K562 (cell line): ENCODE data around the gene APOM. TPM values are rescaled to one million over a fixed set of nuclear protein-coding genes. Genes with fewer than 3 reads are reported as not detected.
A peak's percentile ranks its signal among the peaks of the same experiment; 100 is the strongest.

ENCODE experiments used
- DMBX1 ChIP-seq: fragments of 250-450 bp; sonication (Bioruptor Pico); IDR thresholded peaks from 2 replicates; pipeline ENCODE4 v1.8.0; 2022; ENCODE audit warnings: inconsistent platforms, mild to moderate bottlenecking, moderate library complexity, borderline replicate concordance
- DPF2 ChIP-seq: fragments of 450-650 bp; IDR thresholded peaks from 2 replicates; pipeline ENCODE4 v1.6.1; 2016
- EGR1 ChIP-seq: fragments of 450-650 bp; conservative IDR thresholded peaks from 2 replicates; pipeline ENCODE4 v1.6.1; 2017; ENCODE audit warnings: mild to moderate bottlenecking
- ESRRB ChIP-seq: fragments of 250-450 bp; sonication (Bioruptor Pico); IDR thresholded peaks from 2 replicates; pipeline ENCODE4 v1.5.0; 2020; ENCODE audit warnings: mild to moderate bottlenecking, moderate library complexity, borderline replicate concordance
- HMG20B ChIP-seq: fragments of 250-450 bp; sonication (Bioruptor Pico); IDR thresholded peaks from 2 replicates; pipeline ENCODE4 v1.5.0; 2021; ENCODE audit warnings: mild to moderate bottlenecking
- JUN ChIP-seq, 2 experiments: sonication (generic) in 1 of 2; formaldehyde crosslinking in 1 of 2; IDR thresholded peaks; 2 replicates each; pipeline versions ENCODE4 v1.6.1 to v1.8.0; 2012 to 2022; ENCODE audit warnings: borderline replicate concordance in 2 of 2, mild to moderate bottlenecking in 2 of 2, improper control_type of control experiment in 1 of 2, low read depth in 1 of 2, low read length in 1 of 2, missing genetic modification reagents in 1 of 2
- KDM5B ChIP-seq: fragments of 200-600 bp; sonication (generic); IDR thresholded peaks from 2 replicates; pipeline ENCODE4 v1.6.1; 2012; ENCODE audit warnings: low read depth, mild to moderate bottlenecking, moderate library complexity, low read length, control low read depth, inconsistent platforms; ENCODE audit not compliant: insufficient replicate concordance
- L3MBTL2 ChIP-seq: fragments of 450-650 bp; IDR thresholded peaks from 2 replicates; pipeline ENCODE4 v1.6.1; 2016; ENCODE audit warnings: mild to moderate bottlenecking, moderate library complexity
- MAFF ChIP-seq: IDR thresholded peaks from 2 replicates; pipeline ENCODE4 v1.6.1; 2012; ENCODE audit warnings: low read length, improper control_type of control experiment
- MTA2 ChIP-seq: fragments of 450-650 bp; IDR thresholded peaks from 2 replicates; pipeline ENCODE4 v1.6.1; 2016; ENCODE audit warnings: low read depth
- NCOA2 ChIP-seq, 2 experiments: fragments of 450-650 bp; IDR thresholded peaks; 2 replicates each; pipeline ENCODE4 v1.6.1; 2018; ENCODE audit warnings: mild to moderate bottlenecking in 2 of 2, moderate library complexity in 1 of 2; ENCODE audit not compliant: partially characterized antibody in 2 of 2
- NELFE ChIP-seq: IDR thresholded peaks from 2 replicates; pipeline ENCODE4 v1.6.1; 2011; ENCODE audit warnings: mild to moderate bottlenecking; ENCODE audit not compliant: insufficient read depth, insufficient read length
- POLR3G ChIP-seq: IDR thresholded peaks from 2 replicates; pipeline ENCODE4 v1.6.1; 2011; ENCODE audit not compliant: insufficient read length, insufficient replicate concordance; ENCODE audit errors: extremely low read depth
- RBBP5 ChIP-seq: fragments of 200-600 bp; sonication (generic); IDR thresholded peaks from 2 replicates; pipeline ENCODE4 v1.6.1; 2012; ENCODE audit warnings: borderline replicate concordance, mild to moderate bottlenecking, low read length, control low read depth, inconsistent platforms; ENCODE audit not compliant: insufficient read depth, poor library complexity, severe bottlenecking
- RBM15 ChIP-seq: fragments of 200-400 bp; formaldehyde crosslinking; IDR thresholded peaks from 2 replicates; pipeline ENCODE4 v1.6.1; 2018; ENCODE audit warnings: mild to moderate bottlenecking, low read length, moderate library complexity; ENCODE audit not compliant: insufficient read depth
- RFX7 ChIP-seq: fragments of 250-450 bp; sonication (Bioruptor Pico); IDR thresholded peaks from 2 replicates; pipeline ENCODE4 v1.5.1; 2021; ENCODE audit warnings: mild to moderate bottlenecking
- SMAD4 ChIP-seq: fragments of 250-450 bp; sonication (Bioruptor Pico); conservative IDR thresholded peaks from 2 replicates; pipeline ENCODE4 v1.8.0; 2021; ENCODE audit warnings: inconsistent platforms, mild to moderate bottlenecking, moderate library complexity
- SMARCA5 ChIP-seq: fragments of 450-650 bp; IDR thresholded peaks from 2 replicates; pipeline ENCODE4 v1.6.1; 2016
- TAF7 ChIP-seq: fragments of 450-650 bp; IDR thresholded peaks from 2 replicates; pipeline ENCODE4 v1.6.1; 2016; ENCODE audit warnings: missing genetic modification characterization, missing compliant biosample characterization
- TBL1XR1 ChIP-seq, 2 experiments: IDR thresholded peaks; 2 replicates each; pipeline ENCODE4 v1.6.1; 2012; ENCODE audit warnings: improper control_type of control experiment in 2 of 2, low read length in 2 of 2, mild to moderate bottlenecking in 1 of 2
- ZNF124 ChIP-seq: sonication (generic); formaldehyde crosslinking; IDR thresholded peaks from 2 replicates; pipeline ENCODE4 v1.8.1; 2022; ENCODE audit warnings: missing genetic modification reagents
- polyA plus RNA-seq, 8 experiments: library from polyadenylated mRNA; depleted of rRNA in 4 of 8; stranded (reverse) in 5 of 8; unstranded in 3 of 8; fragments of >200 nt; fragmentation: Nextera tagmentation in 2 of 8; fragmentation: Illumina TruSeq in 1 of 8; extraction: Ambion mirVana in 2 of 8; extraction: Trizol in 1 of 8; gene quantifications; 2 replicates each; pipeline versions ENCODE4 v1.2.1 to v1.2.3, GENCODE V29; 2011 to 2014; ENCODE audit warnings: inconsistent platforms in 1 of 8, missing spikeins in 1 of 8
- total RNA-seq, 7 experiments: library from RNA; depleted of rRNA in 6 of 7; stranded (reverse); fragments of >200 nt in 6 of 7; fragmentation: Illumina TruSeq in 2 of 7; extraction: Trizol in 2 of 7; gene quantifications; 2 replicates each; pipeline versions ENCODE4 v1.2.1 to v1.2.3, GENCODE V29; 2011 to 2021; ENCODE audit warnings: low replicate concordance in 1 of 7
- TF ChIP-seq, protein P1 (sequence below): sonication (generic); formaldehyde crosslinking; IDR thresholded peaks from 2 replicates; pipeline ENCODE4 v1.8.1; 2023; ENCODE audit warnings: mild to moderate bottlenecking, missing genetic modification reagents
- TF ChIP-seq, protein P2 (sequence below): sonication (generic); formaldehyde crosslinking; IDR thresholded peaks from 2 replicates; pipeline ENCODE4 v1.8.1; 2023; ENCODE audit warnings: mild to moderate bottlenecking, missing genetic modification reagents
- TF ChIP-seq, protein P3 (sequence below): sonication (generic); formaldehyde crosslinking; IDR thresholded peaks from 2 replicates; pipeline ENCODE4 v1.8.0; 2022; ENCODE audit warnings: mild to moderate bottlenecking, missing genetic modification reagents

Gene APOM
- total and polyA plus RNA-seq, 9 of the 15 experiments (the other 6 are each of a cell fraction or from before 2014, with no cell fraction given) = 5.7 to 24.3 (median 10.4) TPM

DNA sequence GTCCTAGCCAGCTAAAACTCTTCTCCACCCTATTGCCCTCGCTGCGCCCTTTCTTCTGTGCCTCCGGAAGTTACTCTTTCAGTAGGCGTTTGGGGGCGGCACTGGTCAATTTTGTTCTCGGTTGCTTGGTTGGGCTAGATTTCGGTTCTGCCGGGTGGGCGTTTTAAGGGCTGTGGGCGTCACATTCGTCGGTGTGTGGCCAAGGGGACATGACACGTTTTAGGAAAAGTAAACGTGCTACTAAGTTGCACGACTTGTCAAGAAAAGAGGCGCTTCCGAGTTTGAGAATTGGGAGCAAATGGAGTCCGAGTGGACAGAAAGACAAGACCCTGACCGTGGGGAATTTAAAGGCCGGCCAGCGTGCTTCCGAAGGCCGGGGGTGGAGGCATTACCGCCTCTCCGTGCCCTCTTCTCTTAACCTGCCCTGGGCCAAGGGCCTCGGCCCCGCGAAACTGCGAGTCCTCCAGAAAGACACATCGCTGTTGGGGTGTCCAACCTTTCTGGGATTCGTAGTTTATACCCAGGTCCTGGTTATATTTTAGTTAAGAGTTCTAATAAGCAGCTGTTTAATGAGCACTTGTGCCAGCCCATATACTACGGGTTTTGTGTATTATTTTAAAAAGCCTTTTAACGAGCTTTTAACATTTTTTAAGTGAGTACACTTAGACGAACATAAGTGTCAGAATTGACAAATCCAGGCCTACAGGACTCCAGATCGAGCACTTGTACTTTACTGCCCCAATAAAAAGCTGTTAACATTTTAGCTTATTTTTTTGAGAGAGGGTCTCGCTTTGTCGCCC lies 2.6 kb upstream of the APOM start (continued):
- no peak for TF ChIP-seq JUN (IDR thresholded peaks at IDR 0.05; ENCODE audit: borderline replicate concordance, low read depth, low read length)
- TF ChIP-seq JUN (CRISPR knock-in tag; IDR thresholded peaks at IDR 0.05; ENCODE audit: borderline replicate concordance) = 0 out of 2 replicates have a peak, but pooled peaks have one; percentile 36
- TF ChIP-seq, protein P1, sequence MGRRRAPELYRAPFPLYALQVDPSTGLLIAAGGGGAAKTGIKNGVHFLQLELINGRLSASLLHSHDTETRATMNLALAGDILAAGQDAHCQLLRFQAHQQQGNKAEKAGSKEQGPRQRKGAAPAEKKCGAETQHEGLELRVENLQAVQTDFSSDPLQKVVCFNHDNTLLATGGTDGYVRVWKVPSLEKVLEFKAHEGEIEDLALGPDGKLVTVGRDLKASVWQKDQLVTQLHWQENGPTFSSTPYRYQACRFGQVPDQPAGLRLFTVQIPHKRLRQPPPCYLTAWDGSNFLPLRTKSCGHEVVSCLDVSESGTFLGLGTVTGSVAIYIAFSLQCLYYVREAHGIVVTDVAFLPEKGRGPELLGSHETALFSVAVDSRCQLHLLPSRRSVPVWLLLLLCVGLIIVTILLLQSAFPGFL = no peak
- peak; percentile 6 to 43; a peak in 1 of 4 replicates for TF ChIP-seq TBL1XR1 (IDR thresholded peaks at IDR 0.05; ENCODE audit: low read length in 2 of 2)
- peak; percentile 63; the same call in 1 of the 2 replicates for TF ChIP-seq L3MBTL2
- peak; percentile 77 for TF ChIP-seq ESRRB (CRISPR knock-in tag)
- peak; percentile 19; the same call in 1 of the 2 replicates for TF ChIP-seq MAFF
- peak; percentile 86 for TF ChIP-seq TAF7 (tag)
- no peak for TF ChIP-seq RBBP5
- 0 out of 2 replicates have a peak, but pooled peaks have one; percentile 6 for TF ChIP-seq SMAD4
- TF ChIP-seq MTA2 = peak; percentile 70; the same call in 1 of the 2 replicates
- no peak for TF ChIP-seq ZNF124 (CRISPR knock-in tag)
- peak; percentile 28; the same call in 1 of the 2 replicates for TF ChIP-seq HMG20B
- TF ChIP-seq KDM5B = peak; percentile 97
- no peak for TF ChIP-seq POLR3G
- TF ChIP-seq EGR1 = peak; percentile 100
- TF ChIP-seq RBM15 = no peak
- TF ChIP-seq NCOA2 (IDR thresholded peaks at IDR 0.05; ENCODE audit: partially characterized antibody in 2 of 2) = no peak
- TF ChIP-seq, protein P2, sequence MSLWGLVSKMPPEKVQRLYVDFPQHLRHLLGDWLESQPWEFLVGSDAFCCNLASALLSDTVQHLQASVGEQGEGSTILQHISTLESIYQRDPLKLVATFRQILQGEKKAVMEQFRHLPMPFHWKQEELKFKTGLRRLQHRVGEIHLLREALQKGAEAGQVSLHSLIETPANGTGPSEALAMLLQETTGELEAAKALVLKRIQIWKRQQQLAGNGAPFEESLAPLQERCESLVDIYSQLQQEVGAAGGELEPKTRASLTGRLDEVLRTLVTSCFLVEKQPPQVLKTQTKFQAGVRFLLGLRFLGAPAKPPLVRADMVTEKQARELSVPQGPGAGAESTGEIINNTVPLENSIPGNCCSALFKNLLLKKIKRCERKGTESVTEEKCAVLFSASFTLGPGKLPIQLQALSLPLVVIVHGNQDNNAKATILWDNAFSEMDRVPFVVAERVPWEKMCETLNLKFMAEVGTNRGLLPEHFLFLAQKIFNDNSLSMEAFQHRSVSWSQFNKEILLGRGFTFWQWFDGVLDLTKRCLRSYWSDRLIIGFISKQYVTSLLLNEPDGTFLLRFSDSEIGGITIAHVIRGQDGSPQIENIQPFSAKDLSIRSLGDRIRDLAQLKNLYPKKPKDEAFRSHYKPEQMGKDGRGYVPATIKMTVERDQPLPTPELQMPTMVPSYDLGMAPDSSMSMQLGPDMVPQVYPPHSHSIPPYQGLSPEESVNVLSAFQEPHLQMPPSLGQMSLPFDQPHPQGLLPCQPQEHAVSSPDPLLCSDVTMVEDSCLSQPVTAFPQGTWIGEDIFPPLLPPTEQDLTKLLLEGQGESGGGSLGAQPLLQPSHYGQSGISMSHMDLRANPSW = peak; percentile 6; the same call in 1 of the 2 replicates
- peak; percentile 76; the same call in 1 of the 2 replicates for TF ChIP-seq SMARCA5
- TF ChIP-seq, protein P3, sequence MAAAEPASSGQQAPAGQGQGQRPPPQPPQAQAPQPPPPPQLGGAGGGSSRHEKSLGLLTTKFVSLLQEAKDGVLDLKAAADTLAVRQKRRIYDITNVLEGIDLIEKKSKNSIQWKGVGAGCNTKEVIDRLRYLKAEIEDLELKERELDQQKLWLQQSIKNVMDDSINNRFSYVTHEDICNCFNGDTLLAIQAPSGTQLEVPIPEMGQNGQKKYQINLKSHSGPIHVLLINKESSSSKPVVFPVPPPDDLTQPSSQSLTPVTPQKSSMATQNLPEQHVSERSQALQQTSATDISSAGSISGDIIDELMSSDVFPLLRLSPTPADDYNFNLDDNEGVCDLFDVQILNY (CRISPR knock-in tag) = no peak; the same call in 1 of the 2 replicates
- TF ChIP-seq NELFE = no peak
- TF ChIP-seq RFX7 = no peak
- TF ChIP-seq DPF2 = peak; percentile 86
- TF ChIP-seq DMBX1 (CRISPR knock-in tag) = peak; percentile 78; the same call in 1 of the 2 replicates
